Brain microvascular endothelial cell (primary cell): ENCODE measurements around the gene TSSC4.

Experiments
- DNase-seq: peaks from one replicate; pipeline ENCODE4 v3.0.0-alpha.2; 2020
- H3K27ac ChIP-seq: fragments of 250-450 bp; sonication (Bioruptor Pico); 2 replicates; pipeline ENCODE4 v1.5.1; 2020; ENCODE audit warnings: mild to moderate bottlenecking, moderate library complexity
- H3K27me3 ChIP-seq: fragments of 250-450 bp; sonication (Bioruptor Pico); replicated peaks from 2 replicates; pipeline ENCODE4 v1.5.1; 2020; ENCODE audit warnings: mild to moderate bottlenecking
- H3K36me3 ChIP-seq: fragments of 250-450 bp; sonication (Bioruptor Pico); replicated peaks from 2 replicates; pipeline ENCODE4 v1.5.1; 2020; ENCODE audit warnings: mild to moderate bottlenecking
- H3K4me3 ChIP-seq: 2 replicates; pipeline ENCODE4 v1.5.1; 2011; ENCODE audit warnings: low read depth, mild to moderate bottlenecking, control low read depth, low read length, moderate library complexity
- in situ Hi-C: cut with HindIII; loops from 2 replicates; pipeline ENCODE4 v1.10.0; 2017; ENCODE audit warnings: low sequenced_read_pairs, low pct_ligation_motif_present
- TF ChIP-seq, protein P1 (sequence below): IDR thresholded peaks from 2 replicates; pipeline ENCODE4 v1.5.1; 2011; ENCODE audit warnings: low read depth, mild to moderate bottlenecking, moderate library complexity, low read length, control low read depth, inconsistent platforms; ENCODE audit errors: missing control alignments

Gene TSSC4

DNA sequence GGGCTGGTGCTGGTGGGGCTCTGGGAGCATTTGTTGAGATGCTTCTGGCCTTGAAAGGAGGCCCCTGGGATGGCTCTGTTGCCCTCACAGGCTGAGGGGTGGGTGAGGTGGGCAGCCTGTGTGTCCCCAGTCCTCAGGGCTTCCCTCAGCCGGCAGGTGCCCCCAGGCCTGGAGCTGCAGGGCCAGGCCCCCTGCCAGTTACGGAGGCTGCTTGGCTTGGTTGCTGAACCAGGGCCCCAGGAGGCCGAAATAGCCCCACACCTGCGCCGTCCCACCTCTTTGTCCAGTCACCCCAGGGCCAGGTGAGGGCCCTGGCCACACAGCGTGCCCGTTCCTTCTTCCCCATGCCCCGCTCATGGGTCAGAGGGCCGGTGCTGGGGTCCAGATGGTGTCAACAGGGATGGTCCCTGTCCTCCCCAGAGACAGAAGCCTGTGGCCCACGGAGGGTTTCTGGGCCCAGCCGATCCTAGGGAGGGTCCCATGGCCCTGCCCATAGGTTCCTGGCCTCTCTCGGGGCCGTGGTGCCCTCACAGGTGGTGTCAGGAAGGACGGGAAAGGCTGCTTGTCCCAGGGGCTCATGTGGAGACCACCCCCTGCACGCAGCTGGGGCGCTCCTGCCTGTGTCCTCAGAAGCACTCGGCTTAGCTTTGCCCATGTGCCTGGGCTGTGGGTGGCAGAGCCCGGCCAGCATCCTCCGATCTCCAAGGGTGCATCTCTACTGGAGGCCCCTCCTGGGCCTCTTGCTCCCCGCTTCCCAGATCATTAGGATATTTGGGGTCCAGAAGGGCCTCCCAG lies 9.2 kb upstream of the TSSC4 start:
- no peaks in the 10 kb centered on the region for H3K27me3 ChIP-seq
- H3K4me3 ChIP-seq: no peak overlapping the region
- peaks cover 42% of the 10 kb centered on the region for H3K36me3 ChIP-seq
- in situ Hi-C loops: no loop called here
- TF ChIP-seq, protein P1, sequence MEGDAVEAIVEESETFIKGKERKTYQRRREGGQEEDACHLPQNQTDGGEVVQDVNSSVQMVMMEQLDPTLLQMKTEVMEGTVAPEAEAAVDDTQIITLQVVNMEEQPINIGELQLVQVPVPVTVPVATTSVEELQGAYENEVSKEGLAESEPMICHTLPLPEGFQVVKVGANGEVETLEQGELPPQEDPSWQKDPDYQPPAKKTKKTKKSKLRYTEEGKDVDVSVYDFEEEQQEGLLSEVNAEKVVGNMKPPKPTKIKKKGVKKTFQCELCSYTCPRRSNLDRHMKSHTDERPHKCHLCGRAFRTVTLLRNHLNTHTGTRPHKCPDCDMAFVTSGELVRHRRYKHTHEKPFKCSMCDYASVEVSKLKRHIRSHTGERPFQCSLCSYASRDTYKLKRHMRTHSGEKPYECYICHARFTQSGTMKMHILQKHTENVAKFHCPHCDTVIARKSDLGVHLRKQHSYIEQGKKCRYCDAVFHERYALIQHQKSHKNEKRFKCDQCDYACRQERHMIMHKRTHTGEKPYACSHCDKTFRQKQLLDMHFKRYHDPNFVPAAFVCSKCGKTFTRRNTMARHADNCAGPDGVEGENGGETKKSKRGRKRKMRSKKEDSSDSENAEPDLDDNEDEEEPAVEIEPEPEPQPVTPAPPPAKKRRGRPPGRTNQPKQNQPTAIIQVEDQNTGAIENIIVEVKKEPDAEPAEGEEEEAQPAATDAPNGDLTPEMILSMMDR: no peak
- H3K27ac ChIP-seq: no peak overlapping the region
- no peak for DNase-seq

DNA sequence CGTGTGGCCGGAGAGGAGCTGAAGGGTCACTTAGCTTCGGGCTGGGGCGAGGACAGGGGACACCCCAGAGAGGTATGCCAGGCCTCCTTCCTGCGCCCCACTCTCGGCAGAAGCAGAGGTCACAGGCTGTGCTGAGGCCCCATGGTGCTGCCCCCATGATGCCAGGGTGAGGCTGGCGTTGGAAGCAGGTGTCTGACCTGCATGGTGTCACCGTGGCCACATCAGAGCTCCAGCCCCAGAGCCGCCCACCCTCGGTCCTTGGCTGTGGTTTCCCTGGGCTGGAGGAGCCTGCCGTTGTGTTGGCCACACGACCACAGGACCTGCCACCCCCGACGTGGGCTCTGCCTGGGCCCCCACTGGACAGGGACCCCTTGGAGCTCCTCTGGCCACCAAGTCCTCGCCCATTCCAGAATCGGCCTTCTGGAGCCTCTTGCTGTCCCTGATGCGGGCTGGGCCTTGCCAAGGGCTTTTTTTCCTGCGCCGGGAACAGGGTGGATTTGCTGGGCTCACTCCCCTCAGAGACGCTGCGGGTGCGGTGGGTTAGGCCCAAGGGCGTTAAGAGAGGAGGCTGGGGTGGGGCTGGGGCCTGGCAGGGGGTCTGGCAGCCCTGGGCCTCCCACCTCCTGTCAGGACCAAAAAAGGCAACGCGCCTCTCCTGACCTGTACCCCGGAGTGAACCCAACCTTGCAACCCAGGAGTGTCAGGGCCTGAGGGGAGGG lies 8.2 kb upstream of the TSSC4 start:
- in situ Hi-C loops: no loop called here
- Histone ChIP-seq H3K36me3 (peaks cover 50% of the 10 kb centered on the region), H3K4me3 (no peak overlapping the region), H3K27me3 (no peaks in the 10 kb centered on the region), H3K27ac (no peak overlapping the region)
- DNase-seq: no peak
- TF ChIP-seq, protein P1: no peak

GRCh38 chr11:2393111-2393868 lies 7.3 kb upstream of the TSSC4 start:
- Histone ChIP-seq H3K4me3 (no peak overlapping the region), H3K27ac (no peak overlapping the region), H3K36me3 (peaks cover 55% of the 10 kb centered on the region), H3K27me3 (no peaks in the 10 kb centered on the region)
- TF ChIP-seq, protein P1: no peak
- in situ Hi-C loops: no loop called here
- DNase-seq: no peak

DNA sequence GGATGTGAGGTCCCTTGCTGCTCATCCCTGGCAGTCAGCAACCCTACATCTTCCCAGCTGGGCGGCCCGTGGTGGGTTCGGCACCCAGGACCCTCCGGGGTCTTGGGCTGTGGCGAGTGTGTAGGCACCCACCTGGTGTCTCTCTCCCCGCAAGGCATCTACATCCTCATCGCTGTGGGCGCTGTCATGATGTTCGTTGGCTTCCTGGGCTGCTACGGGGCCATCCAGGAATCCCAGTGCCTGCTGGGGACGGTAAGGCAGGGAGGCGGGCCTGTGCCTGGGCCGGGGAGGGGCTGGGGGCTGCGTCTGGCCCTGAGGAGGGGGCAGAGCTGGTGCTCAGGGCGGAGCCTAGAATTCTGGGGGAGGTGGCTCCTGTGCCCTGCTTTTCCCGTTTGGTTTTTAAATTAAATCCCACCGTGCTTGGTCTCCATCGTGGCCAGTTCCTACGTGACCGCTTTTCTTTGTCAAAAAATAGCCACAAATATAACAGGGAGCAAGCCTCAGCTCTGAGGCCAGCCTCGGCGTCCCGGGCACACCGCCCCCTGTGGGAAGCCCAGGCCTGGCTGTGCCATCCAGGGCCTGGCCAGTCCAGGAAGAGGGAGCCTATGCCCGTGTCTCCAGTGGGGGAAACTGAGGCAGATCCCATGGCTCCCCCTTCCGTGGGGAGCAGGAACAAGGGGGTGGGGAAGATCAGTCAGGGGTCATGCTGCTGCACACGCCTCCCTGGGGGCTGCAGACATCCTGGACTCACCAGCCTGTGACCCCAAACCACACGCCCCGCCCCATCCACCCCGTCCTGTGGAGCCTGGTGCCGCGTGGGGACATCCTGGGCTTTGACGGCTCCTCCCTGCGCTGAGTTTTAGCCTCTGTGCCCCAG lies 6.4 kb upstream of the TSSC4 start:
- H3K4me3 ChIP-seq: no peak overlapping the region
- TF ChIP-seq, protein P1: no peak
- H3K27me3 ChIP-seq: no peaks in the 10 kb centered on the region
- DNase-seq: no peak
- in situ Hi-C loops: no loop called here
- H3K36me3 ChIP-seq: peaks cover 56% of the 10 kb centered on the region
- no peak overlapping the region for H3K27ac ChIP-seq

- Histone ChIP-seq H3K27me3 (no peaks in the 10 kb centered on the region), H3K36me3 (peaks cover 56% of the 10 kb centered on the region), H3K4me3 (no peak overlapping the region), H3K27ac (no peak overlapping the region)
- in situ Hi-C loops: no loop called here
- TF ChIP-seq, protein P1: no peak
- DNase-seq: no peak
These were observed 5.8 kb upstream of the TSSC4 start for GRCh38 chr11:2394818-2395105.
